Measurements from ENCODE around the gene PNRC2.

Gene PNRC2

GRCh38 chr1:23964790-23965740 lies 5.4 kb downstream of the PNRC2 start:
- peaks cover 86% of the 10 kb centered on the region for H3K36me3 ChIP-seq (ENCODE audit: insufficient read depth, low read length)
- no peaks in the 10 kb centered on the region for H3K9me3 ChIP-seq (ENCODE audit: insufficient read depth, low read length, severe bottlenecking)
- DNase-seq, result no peak
- H3K4me2 ChIP-seq (ENCODE audit: insufficient read depth, low read length), result no peak overlapping the region
- H4K20me1 ChIP-seq (ENCODE audit: insufficient read depth, low read length), result peaks cover 42% of the 10 kb centered on the region; the same call in 1 of the 2 replicates
- no peak overlapping the region for H3K9ac ChIP-seq (ENCODE audit: low read depth, low read length)
- peak; percentile 15; the same call in 1 of the 3 replicates for ATAC-seq (ENCODE audit: insufficient read depth, low read depth)
- H3K27me3 ChIP-seq (ENCODE audit: insufficient read depth, low read length, poor library complexity), result no peaks in the 10 kb centered on the region
- TF ChIP-seq EZH2 (IDR thresholded peaks at IDR 0.05; ENCODE audit: borderline replicate concordance, low read depth, low read length, severe bottlenecking), result no peak
- TF ChIP-seq, protein P1, sequence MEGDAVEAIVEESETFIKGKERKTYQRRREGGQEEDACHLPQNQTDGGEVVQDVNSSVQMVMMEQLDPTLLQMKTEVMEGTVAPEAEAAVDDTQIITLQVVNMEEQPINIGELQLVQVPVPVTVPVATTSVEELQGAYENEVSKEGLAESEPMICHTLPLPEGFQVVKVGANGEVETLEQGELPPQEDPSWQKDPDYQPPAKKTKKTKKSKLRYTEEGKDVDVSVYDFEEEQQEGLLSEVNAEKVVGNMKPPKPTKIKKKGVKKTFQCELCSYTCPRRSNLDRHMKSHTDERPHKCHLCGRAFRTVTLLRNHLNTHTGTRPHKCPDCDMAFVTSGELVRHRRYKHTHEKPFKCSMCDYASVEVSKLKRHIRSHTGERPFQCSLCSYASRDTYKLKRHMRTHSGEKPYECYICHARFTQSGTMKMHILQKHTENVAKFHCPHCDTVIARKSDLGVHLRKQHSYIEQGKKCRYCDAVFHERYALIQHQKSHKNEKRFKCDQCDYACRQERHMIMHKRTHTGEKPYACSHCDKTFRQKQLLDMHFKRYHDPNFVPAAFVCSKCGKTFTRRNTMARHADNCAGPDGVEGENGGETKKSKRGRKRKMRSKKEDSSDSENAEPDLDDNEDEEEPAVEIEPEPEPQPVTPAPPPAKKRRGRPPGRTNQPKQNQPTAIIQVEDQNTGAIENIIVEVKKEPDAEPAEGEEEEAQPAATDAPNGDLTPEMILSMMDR (IDR thresholded peaks at IDR 0.05; ENCODE audit: borderline replicate concordance, extremely low read depth, low read length, poor library complexity, severe bottlenecking), result no peak
- H3K4me1 ChIP-seq (ENCODE audit: insufficient read depth, low read length), result peaks cover 14% of the 10 kb centered on the region
- no peak overlapping the region for H3K4me3 ChIP-seq (ENCODE audit: low read depth in 1 of 2, low read length in 2 of 2)
- H3K27ac ChIP-seq (ENCODE audit: low read length), result 0 out of 2 replicates have a peak overlapping the region, but pooled peaks have one; percentile 6
- no peak overlapping the region for H2AFZ ChIP-seq (ENCODE audit: low read depth, low read length)
- peaks cover 90% of the 10 kb centered on the region for H3K79me2 ChIP-seq (ENCODE audit: insufficient read depth, low read length)

GRCh38 chr1:23966973-23967493 lies 7.4 kb downstream of the PNRC2 start:
- H3K9ac ChIP-seq (ENCODE audit: low read depth, low read length), result no peak overlapping the region
- ATAC-seq (ENCODE audit: insufficient read depth, low read depth), result no peak
- no peaks in the 10 kb centered on the region for H3K9me3 ChIP-seq (ENCODE audit: insufficient read depth, low read length, severe bottlenecking)
- no peak for TF ChIP-seq EZH2 (IDR thresholded peaks at IDR 0.05; ENCODE audit: borderline replicate concordance, low read depth, low read length, severe bottlenecking)
- TF ChIP-seq, protein P1 (IDR thresholded peaks at IDR 0.05; ENCODE audit: borderline replicate concordance, extremely low read depth, low read length, poor library complexity, severe bottlenecking), result no peak
- DNase-seq, result no peak
- H3K79me2 ChIP-seq (ENCODE audit: insufficient read depth, low read length), result peaks cover 88% of the 10 kb centered on the region
- H3K27me3 ChIP-seq (ENCODE audit: insufficient read depth, low read length, poor library complexity), result no peaks in the 10 kb centered on the region
- no peak overlapping the region for H3K4me3 ChIP-seq (ENCODE audit: low read depth in 1 of 2, low read length in 2 of 2)
- no peak overlapping the region for H3K4me2 ChIP-seq (ENCODE audit: insufficient read depth, low read length)
- H3K4me1 ChIP-seq (ENCODE audit: insufficient read depth, low read length), result peaks cover under 1% of the 10 kb centered on the region; the same call in 1 of the 2 replicates
- H4K20me1 ChIP-seq (ENCODE audit: insufficient read depth, low read length), result peaks cover 31% of the 10 kb centered on the region; the same call in 1 of the 2 replicates
- no peak overlapping the region for H2AFZ ChIP-seq (ENCODE audit: low read depth, low read length)
- H3K36me3 ChIP-seq (ENCODE audit: insufficient read depth, low read length), result peaks cover 86% of the 10 kb centered on the region
- H3K27ac ChIP-seq (ENCODE audit: low read length), result no peak overlapping the region

GRCh38 chr1:23967871-23968270 lies 8.2 kb downstream of the PNRC2 start:
- H4K20me1 ChIP-seq (ENCODE audit: insufficient read depth, low read length), result peaks cover 37% of the 10 kb centered on the region; the same call in 1 of the 2 replicates
- H3K27ac ChIP-seq (ENCODE audit: low read length), result no peak overlapping the region
- H3K79me2 ChIP-seq (ENCODE audit: insufficient read depth, low read length), result peaks cover 93% of the 10 kb centered on the region
- H3K4me1 ChIP-seq (ENCODE audit: insufficient read depth, low read length), result peaks cover 2% of the 10 kb centered on the region
- H3K4me3 ChIP-seq (ENCODE audit: low read depth in 1 of 2, low read length in 2 of 2), result no peak overlapping the region
- TF ChIP-seq EZH2 (IDR thresholded peaks at IDR 0.05; ENCODE audit: borderline replicate concordance, low read depth, low read length, severe bottlenecking), result no peak
- TF ChIP-seq, protein P1 (IDR thresholded peaks at IDR 0.05; ENCODE audit: borderline replicate concordance, extremely low read depth, low read length, poor library complexity, severe bottlenecking), result no peak
- no peak overlapping the region for H2AFZ ChIP-seq (ENCODE audit: low read depth, low read length)
- no peak for ATAC-seq (ENCODE audit: insufficient read depth, low read depth)
- no peak overlapping the region for H3K9ac ChIP-seq (ENCODE audit: low read depth, low read length)
- peaks cover 94% of the 10 kb centered on the region for H3K36me3 ChIP-seq (ENCODE audit: insufficient read depth, low read length)
- no peaks in the 10 kb centered on the region for H3K27me3 ChIP-seq (ENCODE audit: insufficient read depth, low read length, poor library complexity)
- DNase-seq, result no peak
- H3K4me2 ChIP-seq (ENCODE audit: insufficient read depth, low read length), result no peak overlapping the region
- H3K9me3 ChIP-seq (ENCODE audit: insufficient read depth, low read length, severe bottlenecking), result no peaks in the 10 kb centered on the region

Measured in DND-41 (cell line).